Neural cell (in vitro differentiated cells): ENCODE data around the gene OR2AT4. TPM values are rescaled to one million over a fixed set of nuclear protein-coding genes. Genes with fewer than 3 reads are reported as not detected.

ENCODE experiments used
- H2AFZ ChIP-seq: fragments of 200-600, 300-800 bp; sonication (generic), shearing (Covaris generic); 2 replicates; pipeline ENCODE4 v1.6.0; 2014; ENCODE audit warnings: low read depth, mild to moderate bottlenecking, antibody characterized with exemption, low read length, moderate library complexity
- H3F3A ChIP-seq: fragments of 200-600 bp; shearing (Covaris generic); 2 replicates; pipeline ENCODE4 v1.6.1; 2016; ENCODE audit warnings: mild to moderate bottlenecking, moderate library complexity, mixed read lengths, antibody characterized with exemption, low read length; ENCODE audit not compliant: insufficient read depth, poor library complexity, severe bottlenecking
- H3K27ac ChIP-seq: fragments of 200-600, 300-800 bp; sonication (generic), shearing (Covaris generic); 2 replicates; pipeline ENCODE4 v1.5.1; 2014; ENCODE audit warnings: mild to moderate bottlenecking, low read length, moderate library complexity
- H3K27me3 ChIP-seq: fragments of 300-800, 200-600 bp; sonication (generic), shearing (Covaris generic); 2 replicates; pipeline ENCODE4 v1.6.0; 2014; ENCODE audit warnings: mild to moderate bottlenecking, low read depth, low read length, moderate library complexity; ENCODE audit not compliant: insufficient read depth
- H3K36me3 ChIP-seq: fragments of 300-800, 200-600 bp; sonication (generic), shearing (Covaris generic); 2 replicates; pipeline ENCODE4 v1.5.1; 2014; ENCODE audit warnings: mild to moderate bottlenecking, antibody characterized with exemption, low read length, moderate library complexity; ENCODE audit not compliant: insufficient read depth
- H3K4me2 ChIP-seq: fragments of 300-800, 200-600 bp; sonication (generic), shearing (Covaris generic); 2 replicates; pipeline ENCODE4 v1.6.0; 2014; ENCODE audit warnings: mild to moderate bottlenecking, low read length
- H3K4me3 ChIP-seq: fragments of 300-800, 200-600 bp; sonication (generic), shearing (Covaris generic); 2 replicates; pipeline ENCODE4 v1.5.1; 2014; ENCODE audit warnings: mild to moderate bottlenecking, low read length, moderate library complexity
- H3K79me2 ChIP-seq: fragments of 200-600 bp; shearing (Covaris generic); replicated peaks from 2 replicates; pipeline ENCODE4 v1.6.0; 2014; ENCODE audit warnings: mild to moderate bottlenecking, low read length, moderate library complexity; ENCODE audit not compliant: insufficient read depth
- H3K9ac ChIP-seq: fragments of 300-800, 200-600 bp; sonication (generic), shearing (Covaris generic); 2 replicates; pipeline ENCODE4 v1.6.1; 2016; ENCODE audit warnings: mild to moderate bottlenecking, low read length, mixed read lengths
- H3K9me2 ChIP-seq: fragments of 200-600 bp; shearing (Covaris generic); 2 replicates; pipeline ENCODE4 v1.6.1; 2016; ENCODE audit warnings: mild to moderate bottlenecking, low read length, mixed read lengths; ENCODE audit not compliant: insufficient read depth
- H3K9me3 ChIP-seq: fragments of 200-600, 300-800 bp; sonication (generic), shearing (Covaris generic); 2 replicates; pipeline ENCODE4 v1.6.1; 2016; ENCODE audit warnings: mild to moderate bottlenecking, mixed run types, low read length, moderate library complexity, mixed read lengths
- H4K20me1 ChIP-seq: fragments of 200-600 bp; shearing (Covaris generic); 2 replicates; pipeline ENCODE4 v1.6.1; 2016; ENCODE audit warnings: mild to moderate bottlenecking, mixed run types; ENCODE audit not compliant: insufficient read depth
- CTCF ChIP-seq: fragments of 450-650 bp; IDR thresholded peaks from 2 replicates; pipeline ENCODE4 v1.5.1; 2014; ENCODE audit warnings: antibody characterized with exemption, mild to moderate bottlenecking, moderate library complexity; ENCODE audit not compliant: poor library complexity, severe bottlenecking
- EP300 ChIP-seq: fragments of 450-650 bp; conservative IDR thresholded peaks from 2 replicates; pipeline ENCODE4 v1.6.1; 2014; ENCODE audit warnings: antibody characterized with exemption, mild to moderate bottlenecking, moderate library complexity; ENCODE audit not compliant: poor library complexity, severe bottlenecking
- EZH2 ChIP-seq: fragments of 200-600, 300-800 bp; shearing (Covaris generic), sonication (generic); IDR thresholded peaks from 2 replicates; pipeline ENCODE4 v1.6.1; 2014; ENCODE audit warnings: antibody characterized with exemption, low read length, borderline replicate concordance, mild to moderate bottlenecking; ENCODE audit not compliant: insufficient read depth, poor library complexity, severe bottlenecking
- MXI1 ChIP-seq: fragments of 450-650 bp; conservative IDR thresholded peaks from 2 replicates; pipeline ENCODE4 v1.6.1; 2014; ENCODE audit warnings: antibody characterized with exemption, mild to moderate bottlenecking; ENCODE audit not compliant: poor library complexity, severe bottlenecking
- POLR2AphosphoS5 ChIP-seq: IDR thresholded peaks from 2 replicates; pipeline ENCODE4 v1.6.1; 2012
- RAD21 ChIP-seq: fragments of 450-650 bp; conservative IDR thresholded peaks from 2 replicates; pipeline ENCODE4 v1.6.1; 2014; ENCODE audit warnings: antibody characterized with exemption, mild to moderate bottlenecking, moderate library complexity
- REST ChIP-seq: IDR thresholded peaks from 2 replicates; pipeline ENCODE4 v1.6.1; 2012; ENCODE audit warnings: borderline replicate concordance
- SMC3 ChIP-seq: fragments of 450-650 bp; conservative IDR thresholded peaks from 2 replicates; pipeline ENCODE4 v1.6.1; 2014; ENCODE audit warnings: antibody characterized with exemption, mild to moderate bottlenecking, moderate library complexity; ENCODE audit not compliant: poor library complexity
- TAF1 ChIP-seq: IDR thresholded peaks from 2 replicates; pipeline ENCODE4 v1.6.1; 2012; ENCODE audit warnings: low read depth
- polyA plus RNA-seq: library from polyadenylated mRNA; depleted of rRNA; stranded (reverse); fragments of >200 nt; gene quantifications from 2 replicates; pipeline ENCODE4 v1.2.3, GENCODE V29; 2014

OR2AT4 gene
- polyA plus RNA-seq, 1 donor from 2014 or later = not detected

DNA sequence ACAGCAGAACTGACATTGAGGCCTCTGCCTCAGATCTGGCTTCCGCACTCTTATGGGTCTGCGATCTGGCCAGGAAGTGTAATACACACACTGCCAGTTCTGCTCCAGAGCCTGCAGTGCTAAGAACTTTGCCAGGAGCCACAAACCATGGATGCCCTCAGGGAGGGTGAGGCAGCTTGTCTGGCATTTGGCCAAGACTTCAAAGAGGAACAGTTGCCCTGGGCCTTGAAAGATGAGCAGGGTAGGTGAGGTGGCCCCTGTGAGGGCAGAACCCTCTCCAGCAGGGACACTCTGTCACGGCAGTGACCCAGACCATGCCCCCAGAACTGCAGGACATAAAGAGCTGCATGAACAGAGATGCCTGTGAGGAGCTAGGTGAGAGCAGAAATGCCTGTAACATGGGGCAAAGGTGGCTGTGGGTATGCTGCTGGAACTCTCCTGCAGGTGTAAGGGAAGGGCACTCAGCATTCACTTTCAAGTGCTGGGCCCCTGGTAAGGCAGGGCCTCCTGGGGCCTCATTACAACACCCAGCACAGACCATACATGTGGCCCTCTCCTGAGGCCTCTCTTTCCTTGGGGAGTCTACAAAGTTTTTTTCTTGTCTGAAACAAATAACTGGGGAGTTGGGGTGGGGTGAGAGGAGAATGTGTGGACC lies 60.6 kb downstream of the OR2AT4 start:
- no peaks in the 10 kb centered on the region for H3K36me3 ChIP-seq
- H4K20me1 ChIP-seq = no peaks in the 10 kb centered on the region
- H3K4me3 ChIP-seq = no peak overlapping the region
- H3K4me2 ChIP-seq = no peak overlapping the region
- TF ChIP-seq EP300 (no peak), SMC3 (no peak), TAF1 (no peak), CTCF (no peak), RAD21 (no peak), EZH2 (no peak), MXI1 (no peak), REST (no peak)
- H3K9me3 ChIP-seq = no peaks in the 10 kb centered on the region
- no peak overlapping the region for H3K9ac ChIP-seq
- no peaks in the 10 kb centered on the region for H3F3A ChIP-seq
- H3K27ac ChIP-seq = no peak overlapping the region
- H3K79me2 ChIP-seq = no peaks in the 10 kb centered on the region
- H3K9me2 ChIP-seq = no peaks in the 10 kb centered on the region
- H3K27me3 ChIP-seq = no peaks in the 10 kb centered on the region
- H2AFZ ChIP-seq = no peak overlapping the region

DNA sequence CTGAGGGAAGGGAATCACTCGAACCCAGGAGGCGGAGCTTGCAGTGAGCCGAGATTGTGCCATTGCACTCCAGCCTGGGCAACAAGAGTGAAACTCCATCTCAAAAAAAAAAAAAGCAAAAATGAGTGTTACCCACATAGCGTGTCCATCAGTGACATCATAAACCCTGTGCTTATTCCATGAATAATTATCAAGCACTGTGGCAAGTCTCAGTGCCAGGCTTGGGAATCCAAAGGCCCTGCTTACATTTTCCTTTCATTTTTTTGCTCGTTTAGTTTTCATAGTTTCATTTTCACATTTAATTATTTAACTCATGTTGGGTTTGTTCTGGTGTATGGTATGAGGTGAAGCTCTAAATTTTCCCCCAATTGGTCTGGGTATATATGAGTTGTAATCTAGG lies 61.4 kb downstream of the OR2AT4 start:
- H3K9ac ChIP-seq = no peak overlapping the region
- H3K27ac ChIP-seq = no peak overlapping the region
- no peaks in the 10 kb centered on the region for H3K27me3 ChIP-seq
- H3K36me3 ChIP-seq = no peaks in the 10 kb centered on the region
- TF ChIP-seq SMC3 (no peak), RAD21 (no peak), MXI1 (no peak), EZH2 (no peak), CTCF (no peak), EP300 (no peak), POLR2AphosphoS5 (no peak), REST (no peak), TAF1 (no peak)
- H3K4me2 ChIP-seq = no peak overlapping the region
- no peaks in the 10 kb centered on the region for H3K9me2 ChIP-seq
- no peaks in the 10 kb centered on the region for H4K20me1 ChIP-seq
- no peak overlapping the region for H3K4me3 ChIP-seq
- no peak overlapping the region for H2AFZ ChIP-seq
- no peaks in the 10 kb centered on the region for H3K9me3 ChIP-seq
- H3K79me2 ChIP-seq = no peaks in the 10 kb centered on the region
- no peaks in the 10 kb centered on the region for H3F3A ChIP-seq
